22Rv1 (cell line): ENCODE data around the gene SMIM30.

Experiments used
- H3K27ac ChIP-seq: fragments of 450-650 bp; 2 replicates; pipeline ENCODE4 v1.5.1; 2017
- CTCF ChIP-seq: fragments of 450-650 bp; IDR thresholded peaks from 2 replicates; pipeline ENCODE4 v1.5.1; 2017; ENCODE audit warnings: mild to moderate bottlenecking
- ZFX ChIP-seq: fragments of 450-650 bp; IDR thresholded peaks from 2 replicates; pipeline ENCODE4 v1.6.1; 2017; ENCODE audit warnings: antibody characterized with exemption, borderline replicate concordance

SMIM30 gene

GRCh38 chr7:113128031-113128430, 9.7 kb upstream of the SMIM30 start:
- TF ChIP-seq ZFX: no peak
- TF ChIP-seq CTCF: no peak
- no peak overlapping the region for H3K27ac ChIP-seq

GRCh38 chr7:113125728-113126127, 7.4 kb upstream of the SMIM30 start:
- TF ChIP-seq ZFX (no peak), CTCF (no peak)
- H3K27ac ChIP-seq: no peak overlapping the region

- no peak overlapping the region for H3K27ac ChIP-seq
- TF ChIP-seq ZFX (no peak), CTCF (no peak)
Observed at GRCh38 chr7:113122744-113123143, 4.4 kb upstream of the SMIM30 start.

- TF ChIP-seq CTCF (no peak), ZFX (no peak)
Observed at GRCh38 chr7:113120647-113121046, 2.3 kb upstream of the SMIM30 start.

GRCh38 chr7:113119429-113119828, 1.1 kb upstream of the SMIM30 start:
- peak overlapping the region; percentile 76 for H3K27ac ChIP-seq
- TF ChIP-seq ZFX (no peak), CTCF (no peak)

More at GRCh38 chr7:113120647-113121046, 2.3 kb upstream of the SMIM30 start:
- H3K27ac ChIP-seq: no peak overlapping the region

- peak overlapping the region; percentile 76 for H3K27ac ChIP-seq
Observed at GRCh38 chr7:113117374-113117774, 980 bp downstream of the SMIM30 start.

- no peak for TF ChIP-seq CTCF
- no peak for TF ChIP-seq ZFX
- no peak overlapping the region for H3K27ac ChIP-seq
Observed at GRCh38 chr7:113113912-113114311, 4.4 kb downstream of the SMIM30 start.

- TF ChIP-seq ZFX: no peak
- H3K27ac ChIP-seq: no peak overlapping the region
Observed at GRCh38 chr7:113109718-113110117, 8.6 kb downstream of the SMIM30 start.
